H1 (cell line): ENCODE results near the gene ENPP3. TPM values are rescaled to one million over a fixed set of nuclear protein-coding genes. Genes with fewer than 3 reads are reported as not detected.

ENCODE experiments used
- CTCF ChIA-PET: fragments of 300-600 bp; sonication (Branson Sonifier 250); formaldehyde crosslinking; loops from one replicate; lab custom pipeline; 2021; ENCODE audit not compliant: partially characterized antibody; lab: Charles Lee
- POLR2A ChIA-PET: fragments of 300-600 bp; sonication (Branson Sonifier 250); formaldehyde crosslinking; loops from one replicate; lab custom pipeline; 2021; ENCODE audit warnings: inconsistent platforms; ENCODE audit not compliant: partially characterized antibody; lab: Charles Lee
- DNase-seq, 2 experiments: peaks; one replicate each; pipeline versions ENCODE4 v3.0.0 to v3.0.0-alpha.2; 2010 to 2022; ENCODE audit warnings: low spot score in 2 of 2, low read depth in 1 of 2, mixed read lengths in 1 of 2
- FAIRE-seq: peaks from 2 replicates; lab custom pipeline; 2011; peaks lifted over from hg19 to GRCh38; lab: Jason Lieb, UNC
- H2AFZ ChIP-seq: 2 replicates; pipeline ENCODE4 v1.8.1; 2012; ENCODE audit warnings: low read length, inconsistent platforms
- H2AK5ac ChIP-seq: 2 replicates; pipeline ENCODE4 v1.6.1; 2013; ENCODE audit warnings: low read depth, low read length
- H2BK120ac ChIP-seq: replicated peaks from 2 replicates; pipeline ENCODE3; 2013; ENCODE audit warnings: low read depth, low read length, inconsistent platforms
- H2BK12ac ChIP-seq: 2 replicates; pipeline ENCODE4 v1.6.1; 2013; ENCODE audit warnings: low read depth, low read length
- H2BK15ac ChIP-seq: 2 replicates; pipeline ENCODE4 v1.6.1; 2013; ENCODE audit warnings: low read length
- H2BK20ac ChIP-seq: 2 replicates; pipeline ENCODE4 v1.6.1; 2013; ENCODE audit warnings: low read length
- H2BK5ac ChIP-seq: 2 replicates; pipeline ENCODE4 v1.6.1; 2013; ENCODE audit warnings: low read depth, low read length
- H3K14ac ChIP-seq: 2 replicates; pipeline ENCODE4 v1.6.1; 2013; ENCODE audit warnings: inconsistent platforms; ENCODE audit not compliant: insufficient read length
- H3K18ac ChIP-seq: 2 replicates; pipeline ENCODE4 v1.6.1; 2013; ENCODE audit warnings: low read length; ENCODE audit errors: extremely low read depth
- H3K23ac ChIP-seq: 2 replicates; pipeline ENCODE4 v1.6.1; 2013; ENCODE audit warnings: inconsistent platforms; ENCODE audit not compliant: insufficient read length
- H3K23me2 ChIP-seq: 2 replicates; pipeline ENCODE4 v1.6.1; 2013; ENCODE audit warnings: low read depth, low read length
- H3K27ac ChIP-seq: 2 replicates; pipeline ENCODE4 v1.6.1; 2011; ENCODE audit warnings: low read depth, low read length, inconsistent platforms
- H3K27me3 ChIP-seq, 4 experiments: replicated peaks in 1 of 4; 1 replicate in 1 of 4; 2 replicates in 3 of 4; pipeline versions ENCODE4 v1.6.1 to v1.8.1; 2011 to 2013; ENCODE audit warnings: low read length in 3 of 4, mild to moderate bottlenecking in 3 of 4, inconsistent platforms in 2 of 4, mixed read lengths in 2 of 4, moderate library complexity in 1 of 4; ENCODE audit not compliant: control insufficient read depth in 3 of 4, insufficient read depth in 3 of 4; ENCODE audit errors: extremely low read depth in 1 of 4
- H3K36me3 ChIP-seq, 4 experiments: 2 replicates each; pipeline versions ENCODE4 v1.6.1 to v1.8.1; 2011 to 2013; ENCODE audit warnings: mild to moderate bottlenecking in 4 of 4, low read length in 3 of 4, moderate library complexity in 2 of 4, control low read depth in 1 of 4, inconsistent platforms in 1 of 4; ENCODE audit not compliant: insufficient read depth in 4 of 4, control insufficient read depth in 2 of 4
- H3K4ac ChIP-seq: replicated peaks from 2 replicates; pipeline ENCODE3; 2013; ENCODE audit warnings: low read length, low read depth, mixed read lengths, inconsistent platforms; ENCODE audit not compliant: insufficient read length
- H3K4me1 ChIP-seq, 4 experiments: replicated peaks in 1 of 4; 1 replicate in 1 of 4; 2 replicates in 3 of 4; pipeline versions ENCODE4 v1.6.1 to v1.8.1; 2011 to 2013; ENCODE audit warnings: low read length in 3 of 4, inconsistent platforms in 2 of 4, mixed read lengths in 1 of 4; ENCODE audit not compliant: insufficient read depth in 4 of 4, control insufficient read depth in 3 of 4
- H3K4me2 ChIP-seq, 2 experiments: 2 replicates each; pipeline versions ENCODE4 v1.6.1 to v1.8.1; 2011 to 2013; ENCODE audit warnings: low read depth in 2 of 2, low read length in 2 of 2, control low read depth in 1 of 2, inconsistent platforms in 1 of 2, mild to moderate bottlenecking in 1 of 2; ENCODE audit not compliant: insufficient read depth in 1 of 2
- H3K4me3 ChIP-seq, 4 experiments: fragments of 200-600, 300-600 bp in 1 of 4; sonication (generic), shearing (Covaris generic), sonication (Bioruptor Twin) in 1 of 4; 2 replicates each; pipeline versions ENCODE4 v1.5.1 to v1.8.1; 2011 to 2016; ENCODE audit warnings: low read length in 4 of 4, low read depth in 3 of 4, control low read depth in 2 of 4, inconsistent platforms in 2 of 4, mild to moderate bottlenecking in 2 of 4, mixed read lengths in 1 of 4, moderate library complexity in 1 of 4; ENCODE audit not compliant: insufficient read depth in 2 of 4; ENCODE audit errors: extremely low read depth in 1 of 4
- H3K56ac ChIP-seq: replicated peaks from 2 replicates; pipeline ENCODE3; 2013; ENCODE audit warnings: low read depth, mild to moderate bottlenecking, mixed read lengths, low read length, inconsistent platforms; ENCODE audit not compliant: insufficient read length
- H3K79me1 ChIP-seq: 2 replicates; pipeline ENCODE4 v1.6.1; 2013; ENCODE audit warnings: low read depth, low read length, control low read depth
- H3K79me2 ChIP-seq, 2 experiments: 2 replicates each; pipeline versions ENCODE4 v1.6.1 to v1.8.1; 2012 to 2013; ENCODE audit warnings: low read length in 2 of 2, mild to moderate bottlenecking in 2 of 2, inconsistent platforms in 1 of 2; ENCODE audit not compliant: insufficient read depth in 2 of 2, control insufficient read depth in 1 of 2
- H3K9ac ChIP-seq, 4 experiments: replicated peaks in 1 of 4; 1 replicate in 1 of 4; 2 replicates in 3 of 4; pipeline versions ENCODE4 v1.6.1 to v1.8.1; 2011 to 2013; ENCODE audit warnings: low read depth in 3 of 4, low read length in 3 of 4, control low read depth in 2 of 4, mild to moderate bottlenecking in 2 of 4, moderate library complexity in 2 of 4, inconsistent platforms in 1 of 4; ENCODE audit errors: extremely low read depth in 1 of 4
- H3K9me3 ChIP-seq, 2 experiments: 2 replicates each; pipeline versions ENCODE4 v1.6.1 to v1.8.1; 2012 to 2013; ENCODE audit warnings: mild to moderate bottlenecking in 2 of 2, moderate library complexity in 2 of 2, control low read depth in 1 of 2, inconsistent platforms in 1 of 2, low read depth in 1 of 2, low read length in 1 of 2, mixed read lengths in 1 of 2; ENCODE audit not compliant: insufficient read depth in 2 of 2
- H4K20me1 ChIP-seq, 2 experiments: replicated peaks in 1 of 2; 2 replicates each; pipeline versions ENCODE3 to v1.8.1; 2011 to 2013; ENCODE audit warnings: inconsistent platforms in 2 of 2, low read length in 2 of 2, mild to moderate bottlenecking in 1 of 2; ENCODE audit not compliant: insufficient read depth in 2 of 2, control insufficient read depth in 1 of 2
- H4K5ac ChIP-seq: 2 replicates; pipeline ENCODE4 v1.6.1; 2013; ENCODE audit warnings: low read length, low read depth, mixed read lengths, inconsistent platforms; ENCODE audit not compliant: insufficient read length
- H4K8ac ChIP-seq: 2 replicates; pipeline ENCODE4 v1.8.0; 2013; ENCODE audit warnings: mild to moderate bottlenecking, moderate library complexity, low read length, inconsistent platforms; ENCODE audit not compliant: insufficient read depth; ENCODE audit errors: extremely low read depth
- H4K91ac ChIP-seq: replicated peaks from 2 replicates; pipeline ENCODE3; 2013; ENCODE audit warnings: low read length, mixed read lengths, inconsistent platforms; ENCODE audit not compliant: insufficient read length
- BRCA1 ChIP-seq: IDR thresholded peaks from 2 replicates; pipeline ENCODE4 v1.6.1; 2012; ENCODE audit warnings: low read depth, low read length, improper control_type of control experiment
- CHD1 ChIP-seq: IDR thresholded peaks from 2 replicates; pipeline ENCODE4 v1.6.1; 2012; ENCODE audit warnings: low read depth, low read length, improper control_type of control experiment
- EZH2 ChIP-seq: fragments of 200-600 bp; sonication (generic); IDR thresholded peaks from 2 replicates; pipeline ENCODE4 v1.7.1; 2012; ENCODE audit warnings: low read depth, mild to moderate bottlenecking, moderate library complexity, low read length, inconsistent platforms; ENCODE audit not compliant: severe bottlenecking
- GTF2F1 ChIP-seq: IDR thresholded peaks from 2 replicates; pipeline ENCODE4 v1.6.1; 2012; ENCODE audit warnings: low read depth, low read length, improper control_type of control experiment, borderline replicate concordance
- HDAC6 ChIP-seq: IDR thresholded peaks from one replicate; pipeline ENCODE4 v1.7.1; 2012; ENCODE audit warnings: low read depth, mild to moderate bottlenecking, inconsistent platforms, low read length, moderate library complexity
- MAFK ChIP-seq: IDR thresholded peaks from 2 replicates; pipeline ENCODE4 v1.6.1; 2012; ENCODE audit warnings: low read depth, mild to moderate bottlenecking, improper control_type of control experiment, low read length
- POLR2A ChIP-seq, 2 experiments: IDR thresholded peaks; 1 replicate in 1 of 2; 2 replicates in 1 of 2; pipeline ENCODE4 v1.6.1; 2011; ENCODE audit warnings: low read depth in 2 of 2, low read length in 2 of 2, mild to moderate bottlenecking in 2 of 2; ENCODE audit errors: control extremely low read depth in 1 of 2
- RNF2 ChIP-seq: fragments of 200-900, 300-1000 bp; sonication (generic); IDR thresholded peaks from 2 replicates; pipeline ENCODE4 v1.7.1; 2016; ENCODE audit warnings: borderline replicate concordance, low read depth, mild to moderate bottlenecking, antibody characterized with exemption, low read length; ENCODE audit not compliant: poor library complexity, severe bottlenecking; ENCODE audit errors: missing control alignments
- SAP30 ChIP-seq: fragments of 300-600 bp; sonication (generic); IDR thresholded peaks from 2 replicates; pipeline ENCODE4 v1.7.1; 2012; ENCODE audit warnings: low read length, moderate library complexity, mild to moderate bottlenecking, inconsistent platforms; ENCODE audit not compliant: insufficient read depth, insufficient replicate concordance
- SIN3A ChIP-seq, 2 experiments: IDR thresholded peaks in 1 of 2; conservative IDR thresholded peaks in 1 of 2; 2 replicates each; pipeline ENCODE4 v1.6.1; 2011 to 2012; ENCODE audit warnings: low read length in 2 of 2, improper control_type of control experiment in 1 of 2, low read depth in 1 of 2, mild to moderate bottlenecking in 1 of 2
- TCF12 ChIP-seq: IDR thresholded peaks from 2 replicates; pipeline ENCODE4 v1.6.1; 2011; ENCODE audit warnings: low read depth, mild to moderate bottlenecking, low read length
- WGBS, 2 experiments: shearing (Covaris generic) in 1 of 2; methylation state at CpG; one replicate each; pipeline versions ENCODE4 v1.1.6 to v1.1.7; 2013 to 2015; ENCODE audit warnings: low lambda C conversion rate in 2 of 2, mixed read lengths in 2 of 2, inconsistent platforms in 1 of 2, low coverage in 1 of 2, missing lambda C conversion rate in 1 of 2; ENCODE audit not compliant: insufficient replicate concordance in 2 of 2, insufficient coverage in 1 of 2, insufficient read length in 1 of 2; ENCODE audit errors: extremely low coverage in 1 of 2, missing lambda C conversion rate in 1 of 2; 5-methylcytosine and 5-hydroxymethylcytosine counted together
- polyA plus RNA-seq, 7 experiments: library from polyadenylated mRNA; depleted of rRNA in 3 of 7; stranded (reverse) in 5 of 7; unstranded in 2 of 7; fragments of >200 nt in 5 of 7; fragments of 200-250 nt in 2 of 7; gene quantifications; 1 replicate in 5 of 7; 2 replicates in 1 of 7; 4 replicates in 1 of 7; pipeline versions ENCODE4 v1.2.1 to v1.2.3, GENCODE V29; 2011 to 2013; ENCODE audit warnings: missing spikeins in 2 of 7, mixed read lengths in 2 of 7
- total RNA-seq: library from RNA; stranded (reverse); fragmentation: NEBNext Ultra II Directional; extraction: Animal tissue kit (Norgen Biotek cat#: 25700); gene quantifications from 2 replicates; pipeline ENCODE4 v1.2.1, GENCODE V29; 2021
- TF ChIP-seq, protein P1 (sequence below): IDR thresholded peaks from 2 replicates; pipeline ENCODE4 v1.6.1; 2012; ENCODE audit warnings: low read length, inconsistent platforms

ENPP3 gene
- total and polyA plus RNA-seq, 2 of the 8 experiments (the other 6 are each of a cell fraction or from before 2014, with no cell fraction given): 0.11 TPM; not detected in 1

- no peaks in the 10 kb centered on the region; a peak in 1 of 7 replicates for H3K27me3 ChIP-seq
- no peaks in the 10 kb centered on the region for H4K20me1 ChIP-seq
- H3K9me3 ChIP-seq: no peaks in the 10 kb centered on the region
- H3K79me1 ChIP-seq: no peaks in the 10 kb centered on the region
- FAIRE-seq (no peak), DNase-seq (no peak)
- no peaks in the 10 kb centered on the region for H3K23me2 ChIP-seq
- H2AK5ac ChIP-seq: no peak overlapping the region
- no peak overlapping the region for H3K9ac ChIP-seq
- WGBS, 2 experiments: 92% methylated on average over 3 of the region's 3 CpGs; no CpG with 5 or more reads in 1 of the 2 experiments
- no peak overlapping the region for H4K8ac ChIP-seq
- no peak overlapping the region for H2BK15ac ChIP-seq
- no peak overlapping the region for H3K56ac ChIP-seq
- H3K36me3 ChIP-seq: no peaks in the 10 kb centered on the region
- H2AFZ ChIP-seq: no peak overlapping the region
- no peak overlapping the region for H2BK12ac ChIP-seq
- no peak overlapping the region for H2BK20ac ChIP-seq
- no peak overlapping the region for H3K4ac ChIP-seq
- no peak overlapping the region for H3K23ac ChIP-seq
- H3K4me1 ChIP-seq: no peaks in the 10 kb centered on the region
- no peak overlapping the region for H2BK120ac ChIP-seq
- no peak overlapping the region for H3K18ac ChIP-seq
- H3K79me2 ChIP-seq: no peaks in the 10 kb centered on the region
- H3K4me3 ChIP-seq: no peak overlapping the region
- H3K27ac ChIP-seq: no peak overlapping the region
- ChIA-PET CTCF (interaction anchor here (0.6 to 4.5 kb wide), 9 partner anchors 7 to 1632 kb away, joined by 3 to 21 read pairs (median 3); partner anchors contain the start of gene MED23), POLR2A (no interaction called here)
- no peak overlapping the region for H3K4me2 ChIP-seq
- no peak overlapping the region for H2BK5ac ChIP-seq
- no peak overlapping the region for H3K14ac ChIP-seq
- H4K91ac ChIP-seq: no peak overlapping the region
- H4K5ac ChIP-seq: no peak overlapping the region
- TF ChIP-seq, protein P1, sequence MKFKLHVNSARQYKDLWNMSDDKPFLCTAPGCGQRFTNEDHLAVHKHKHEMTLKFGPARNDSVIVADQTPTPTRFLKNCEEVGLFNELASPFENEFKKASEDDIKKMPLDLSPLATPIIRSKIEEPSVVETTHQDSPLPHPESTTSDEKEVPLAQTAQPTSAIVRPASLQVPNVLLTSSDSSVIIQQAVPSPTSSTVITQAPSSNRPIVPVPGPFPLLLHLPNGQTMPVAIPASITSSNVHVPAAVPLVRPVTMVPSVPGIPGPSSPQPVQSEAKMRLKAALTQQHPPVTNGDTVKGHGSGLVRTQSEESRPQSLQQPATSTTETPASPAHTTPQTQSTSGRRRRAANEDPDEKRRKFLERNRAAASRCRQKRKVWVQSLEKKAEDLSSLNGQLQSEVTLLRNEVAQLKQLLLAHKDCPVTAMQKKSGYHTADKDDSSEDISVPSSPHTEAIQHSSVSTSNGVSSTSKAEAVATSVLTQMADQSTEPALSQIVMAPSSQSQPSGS: no peak
- no peak for TF ChIP-seq HDAC6
- no peak for TF ChIP-seq SAP30
- no peak for TF ChIP-seq EZH2
- no peak for TF ChIP-seq RNF2
- no peak for TF ChIP-seq MAFK
- TF ChIP-seq POLR2A (IDR thresholded peaks at IDR 0.05; ENCODE audit: control extremely low read depth in 1 of 2, low read depth in 2 of 2, low read length in 2 of 2): no peak
- no peak for TF ChIP-seq SIN3A (conservative IDR thresholded peaks at IDR 0.05 in 1 of 2, IDR thresholded peaks at IDR 0.05 in 1 of 2; ENCODE audit: low read depth in 1 of 2, low read length in 2 of 2)
- no peak for TF ChIP-seq CHD1
- no peak for TF ChIP-seq GTF2F1
- TF ChIP-seq BRCA1: no peak
- TF ChIP-seq TCF12: no peak
Observed at GRCh38 chr6:131656667-131657066, 19.6 kb downstream of the ENPP3 start.
